ENCODE data around the gene ANP32B. TPM values are rescaled to one million over a fixed set of nuclear protein-coding genes. Genes with fewer than 3 reads are reported as not detected.

ANP32B gene
- total and polyA plus RNA-seq, 4 experiments from 2014 or later = 70.4 to 168 (median 128) TPM

- POLR2A ChIA-PET (ENCODE audit: partially characterized antibody) = interaction anchor here (1.2 to 2.7 kb wide), 2 partner anchors 132 to 201 kb away, joined by 3 to 11 read pairs; partner anchors contain the start of genes TBC1D2 and TRMO
- H3K27me3 Mint-ChIP-seq = no peaks in the 10 kb centered on the region
Observed at GRCh38 chr9:98054376-98054951, 71.3 kb downstream of the ANP32B start.

GRCh38 chr9:98056269-98057137 lies 73.4 kb downstream of the ANP32B start, which contains the start of gene NANS:
TSS of gene NANS (plus strand) at chr9:98056732. CDS start at chr9:98056809, 77 bp downstream.
- peaks cover 22% of the 10 kb centered on the region for H3K4me1 ChIP-seq (ENCODE audit: insufficient read depth, low read length)
- H3K4me1 Mint-ChIP-seq = peaks cover 12 to 32% (median 22%) of the 10 kb centered on the region in 4 donors
- POLR2A ChIA-PET (ENCODE audit: partially characterized antibody) = interaction anchor here (0.5 to 5.0 kb wide), 21 partner anchors 8 to 200 kb away, joined by 3 to 66 read pairs (median 6); partner anchors contain the start of genes ANP32B, CORO2A, TBC1D2 and TRIM14
- H3K4me3 Mint-ChIP-seq = peak within 1 kb of the TSS; percentile 96 to 100 (median 99)
- H3K27me3 ChIP-seq (ENCODE audit: insufficient read depth, low read length) = no peaks in the 10 kb centered on the region
- peaks cover 4 to 16% of the 10 kb centered on the region in 2 donors for H3K36me3 Mint-ChIP-seq
- CTCF ChIA-PET (ENCODE audit: partially characterized antibody) = interaction anchor here (1.1 to 2.4 kb wide), 7 partner anchors 9 to 199 kb away, joined by 3 to 16 read pairs (median 6); partner anchors contain the start of genes TBC1D2, TRIM14 and TRMO
- H3K36me3 ChIP-seq (ENCODE audit: insufficient read depth, low read length) = peaks cover 5% of the 10 kb centered on the region
- H3K27ac ChIP-seq (ENCODE audit: low read depth, low read length) = peak within 1 kb of the TSS; percentile 82
- peak within 1 kb of the TSS; percentile 90 to 99 (median 99) for H3K27ac Mint-ChIP-seq
- no peaks in the 10 kb centered on the region for H3K9me3 ChIP-seq (ENCODE audit: control insufficient read depth in 1 of 2, low read length in 2 of 2)
- no peaks in the 10 kb centered on the region for H3K27me3 Mint-ChIP-seq
- peak within 1 kb of the TSS; percentile 56 to 76 for H3K4me3 ChIP-seq (ENCODE audit: low read length in 2 of 2)
- H3K9me3 Mint-ChIP-seq = no peaks in the 10 kb centered on the region
- intact Hi-C loops (cut with micrococcal nuclease) = loop anchor here (1.0 to 5.0 kb wide), 5 partner anchors 11 to 199 kb away; partner anchors contain the start of genes ANP32B, CORO2A and TBC1D2
- DNase-seq = peak; percentile 88 to 94 (median 90)

More at GRCh38 chr9:98054376-98054951, 71.3 kb downstream of the ANP32B start:
- H3K4me3 ChIP-seq (ENCODE audit: low read length in 2 of 2) = no peak overlapping the region
- H3K9me3 Mint-ChIP-seq = no peaks in the 10 kb centered on the region
- no peaks in the 10 kb centered on the region for H3K27me3 ChIP-seq (ENCODE audit: insufficient read depth, low read length)
- intact Hi-C loops (cut with micrococcal nuclease) = no loop called here
- DNase-seq = no peak
- peaks cover 11 to 40% (median 22%) of the 10 kb centered on the region in 4 donors for H3K4me1 Mint-ChIP-seq
- no peaks in the 10 kb centered on the region for H3K36me3 ChIP-seq (ENCODE audit: insufficient read depth, low read length)
- peak overlapping the region in 1 of 7 donors; percentile 38 for H3K27ac Mint-ChIP-seq
- no peaks in the 10 kb centered on the region for H3K9me3 ChIP-seq (ENCODE audit: control insufficient read depth in 1 of 2, low read length in 2 of 2)
- peaks cover 21% of the 10 kb centered on the region for H3K4me1 ChIP-seq (ENCODE audit: insufficient read depth, low read length)
- no peak overlapping the region for H3K27ac ChIP-seq (ENCODE audit: low read depth, low read length)
- peak overlapping the region in 1 of 8 donors; percentile 9 for H3K4me3 Mint-ChIP-seq
- H3K36me3 Mint-ChIP-seq = peaks cover 0 to 11% of the 10 kb centered on the region in 2 donors
- CTCF ChIA-PET (ENCODE audit: partially characterized antibody) = interaction anchor here (0.7 to 1.8 kb wide), 5 partner anchors 9 to 130 kb away, joined by 3 to 7 read pairs (median 4); no protein-coding TSS in a partner anchor

DNA sequence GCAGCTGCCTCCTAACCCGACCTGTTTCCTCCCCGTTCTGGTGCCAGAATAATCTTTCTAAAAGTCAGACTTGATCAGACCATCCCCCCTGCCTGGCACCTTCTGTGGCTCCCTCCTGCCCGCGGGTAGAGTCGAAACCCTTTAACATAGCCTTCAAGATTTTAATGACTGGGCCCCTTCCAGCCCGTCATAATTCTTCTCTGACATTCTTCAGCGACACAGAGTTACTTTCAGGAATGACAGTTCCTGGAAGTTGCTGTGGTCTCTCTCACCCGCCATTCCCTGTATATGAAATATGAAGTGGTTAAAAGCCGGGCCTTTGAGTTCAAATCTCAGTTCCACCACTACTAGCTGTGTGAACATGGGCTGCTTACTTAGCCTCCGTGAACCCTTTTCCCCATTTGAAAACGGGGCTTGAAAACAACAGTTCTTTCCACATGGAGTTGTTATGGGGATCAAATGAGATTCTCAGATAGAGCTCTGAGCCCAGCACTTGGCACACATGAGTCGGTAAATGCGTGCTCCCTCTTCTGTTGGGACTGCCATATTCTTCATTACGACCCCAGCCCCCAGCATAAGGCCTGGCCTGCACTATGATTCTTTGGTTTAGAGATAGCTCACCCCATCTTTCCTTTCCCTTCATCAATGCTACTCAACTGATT lies 74.1 kb downstream of the ANP32B start:
- ChIA-PET CTCF (ENCODE audit: partially characterized antibody) (interaction anchor here (0.9 to 2.4 kb wide), 13 partner anchors 10 to 199 kb away, joined by 3 to 16 read pairs (median 5); partner anchors contain the start of genes TBC1D2, TRIM14 and TRMO), POLR2A (ENCODE audit: partially characterized antibody) (interaction anchor here (0.6 to 5.0 kb wide), 22 partner anchors 10 to 199 kb away, joined by 3 to 66 read pairs (median 6); partner anchors contain the start of genes ANP32B, TBC1D2, TRIM14 and TRMO)
- H3K27me3 ChIP-seq (ENCODE audit: insufficient read depth, low read length) = no peaks in the 10 kb centered on the region
- Mint-ChIP-seq H3K27me3 (no peaks in the 10 kb centered on the region), H3K4me3 (peak overlapping the region; percentile 96 to 100 (median 99)), H3K9me3 (no peaks in the 10 kb centered on the region), H3K4me1 (peaks cover 12 to 32% (median 22%) of the 10 kb centered on the region in 4 donors), H3K27ac (peak overlapping the region; percentile 89 to 99 (median 99)), H3K36me3 (peaks cover 5 to 18% of the 10 kb centered on the region in 2 donors)
- H3K4me3 ChIP-seq (ENCODE audit: low read length in 2 of 2) = peak overlapping the region; percentile 56 to 76
- intact Hi-C loops (cut with micrococcal nuclease) = loop anchor here (1.0 to 5.0 kb wide), 2 partner anchors 134 to 135 kb away; partner anchors contain the start of gene CORO2A
- peak overlapping the region; percentile 82 for H3K27ac ChIP-seq (ENCODE audit: low read depth, low read length)
- H3K36me3 ChIP-seq (ENCODE audit: insufficient read depth, low read length) = peaks cover 5% of the 10 kb centered on the region
- no peaks in the 10 kb centered on the region for H3K9me3 ChIP-seq (ENCODE audit: control insufficient read depth in 1 of 2, low read length in 2 of 2)
- DNase-seq = no peak
- H3K4me1 ChIP-seq (ENCODE audit: insufficient read depth, low read length) = peaks cover 22% of the 10 kb centered on the region

- Mint-ChIP-seq H3K4me3 (no peak overlapping the region), H3K36me3 (peaks cover 29 to 45% of the 10 kb centered on the region in 2 donors), H3K9me3 (no peaks in the 10 kb centered on the region), H3K4me1 (peaks cover 12 to 27% (median 23%) of the 10 kb centered on the region in 4 donors), H3K27ac (peak overlapping the region in 3 of 7 donors; percentile 4 to 41 (median 18)), H3K27me3 (no peaks in the 10 kb centered on the region)
- CTCF ChIA-PET (ENCODE audit: partially characterized antibody) = no interaction called here
- H3K4me3 ChIP-seq (ENCODE audit: low read length in 2 of 2) = no peak overlapping the region
- H3K4me1 ChIP-seq (ENCODE audit: insufficient read depth, low read length) = peaks cover 15% of the 10 kb centered on the region
- H3K27ac ChIP-seq (ENCODE audit: low read depth, low read length) = no peak overlapping the region
- no peaks in the 10 kb centered on the region for H3K27me3 ChIP-seq (ENCODE audit: insufficient read depth, low read length)
- POLR2A ChIA-PET (ENCODE audit: partially characterized antibody) = no interaction called here
- DNase-seq = no peak
- H3K9me3 ChIP-seq (ENCODE audit: control insufficient read depth in 1 of 2, low read length in 2 of 2) = no peaks in the 10 kb centered on the region
- intact Hi-C loops (cut with micrococcal nuclease) = no loop called here
- H3K36me3 ChIP-seq (ENCODE audit: insufficient read depth, low read length) = peaks cover 14% of the 10 kb centered on the region
Observed at GRCh38 chr9:98062161-98062560, 79.0 kb downstream of the ANP32B start.

- H3K36me3 ChIP-seq (ENCODE audit: insufficient read depth, low read length) = peaks cover 14% of the 10 kb centered on the region
- CTCF ChIA-PET (ENCODE audit: partially characterized antibody) = interaction anchor here (0.7 to 1.0 kb wide), 2 partner anchors 9 to 33 kb away, joined by 3 to 5 read pairs; no protein-coding TSS in a partner anchor
- no peaks in the 10 kb centered on the region for H3K9me3 Mint-ChIP-seq
- H3K27me3 Mint-ChIP-seq = no peaks in the 10 kb centered on the region
- no peaks in the 10 kb centered on the region for H3K9me3 ChIP-seq (ENCODE audit: control insufficient read depth in 1 of 2, low read length in 2 of 2)
- H3K27me3 ChIP-seq (ENCODE audit: insufficient read depth, low read length) = no peaks in the 10 kb centered on the region
- H3K36me3 Mint-ChIP-seq = peaks cover 29 to 45% of the 10 kb centered on the region in 2 donors
- peaks cover 8 to 15% (median 10%) of the 10 kb centered on the region in 4 donors for H3K4me1 Mint-ChIP-seq
- DNase-seq = no peak
- no peak overlapping the region for H3K27ac ChIP-seq (ENCODE audit: low read depth, low read length)
- no peak overlapping the region for H3K4me3 ChIP-seq (ENCODE audit: low read length in 2 of 2)
- H3K4me1 ChIP-seq (ENCODE audit: insufficient read depth, low read length) = no peaks in the 10 kb centered on the region
- POLR2A ChIA-PET (ENCODE audit: partially characterized antibody) = interaction anchor here (0.7 to 0.8 kb wide), 2 partner anchors 9 to 18 kb away, joined by 3 to 4 read pairs; no protein-coding TSS in a partner anchor
- intact Hi-C loops (cut with micrococcal nuclease) = no loop called here
- peak overlapping the region in 2 of 7 donors; percentile 16 to 29 for H3K27ac Mint-ChIP-seq
- no peak overlapping the region for H3K4me3 Mint-ChIP-seq
Observed at GRCh38 chr9:98064623-98065392, 81.7 kb downstream of the ANP32B start.
